Hematopoietic multipotent progenitor cell treated with erythropoietin and hydrocortisone succinate and interleukin-3 and kit ligand, for 15 days (in vitro differentiated cells): ENCODE results near the gene BIRC6.
"Not testable (repeated sequence)": the region's sequence is repeated elsewhere in the genome, so short reads cannot be mapped to it uniquely, and the experiment has no call there.

Experiments used
- DNase-seq: peaks from one replicate; pipeline ENCODE4 v3.0.0-alpha.2; 2015; ENCODE audit warnings: low spot score

The BIRC6 gene

DNA sequence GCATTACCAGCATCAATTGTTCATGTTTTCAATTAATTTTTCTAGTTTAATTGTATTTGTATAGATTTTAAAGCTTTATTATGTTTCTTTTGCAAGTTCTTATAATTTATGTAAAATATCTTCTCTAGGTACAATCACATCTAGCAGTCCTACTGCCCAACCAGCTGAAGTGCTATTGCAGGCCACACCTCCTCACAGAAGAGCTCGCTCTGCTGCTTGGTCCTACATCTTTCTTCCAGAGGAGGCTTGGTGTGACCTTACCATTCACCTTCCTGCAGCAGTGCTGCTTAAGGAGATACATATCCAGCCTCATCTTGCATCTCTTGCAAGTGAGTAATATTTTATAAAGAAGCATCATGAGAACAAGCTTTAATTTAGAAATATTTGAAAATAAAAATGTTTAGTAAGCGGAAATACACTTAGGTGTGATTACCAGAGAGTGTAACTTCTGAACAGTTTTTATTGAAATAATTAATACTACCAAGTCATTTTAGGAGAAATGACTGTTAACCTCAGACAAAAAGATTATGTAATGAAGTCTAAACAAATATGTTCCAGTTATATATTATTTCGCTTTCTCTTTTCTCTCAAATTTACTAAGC, 148.2 kb downstream of the BIRC6 start:
- DNase-seq, result no peak

DNA sequence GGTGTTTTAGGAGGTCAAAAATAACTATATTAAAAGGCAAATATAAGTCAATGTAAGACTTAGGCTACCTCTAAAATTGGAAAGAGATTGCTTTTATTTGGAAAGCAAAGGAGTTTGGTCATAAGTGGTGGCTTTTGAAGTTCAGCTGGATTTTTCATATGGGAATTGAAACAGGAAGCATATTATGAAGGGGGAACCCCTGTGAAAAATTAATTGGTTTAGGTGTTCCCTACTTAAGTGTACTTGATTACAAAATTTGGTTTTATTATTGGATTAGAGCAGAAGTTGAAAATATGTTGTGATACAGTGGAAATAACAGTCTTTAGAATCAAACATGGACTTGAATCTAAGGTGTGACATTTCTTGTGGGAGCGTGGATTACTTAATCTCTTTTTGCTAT, 149.6 kb downstream of the BIRC6 start:
- DNase-seq, result no peak

DNA sequence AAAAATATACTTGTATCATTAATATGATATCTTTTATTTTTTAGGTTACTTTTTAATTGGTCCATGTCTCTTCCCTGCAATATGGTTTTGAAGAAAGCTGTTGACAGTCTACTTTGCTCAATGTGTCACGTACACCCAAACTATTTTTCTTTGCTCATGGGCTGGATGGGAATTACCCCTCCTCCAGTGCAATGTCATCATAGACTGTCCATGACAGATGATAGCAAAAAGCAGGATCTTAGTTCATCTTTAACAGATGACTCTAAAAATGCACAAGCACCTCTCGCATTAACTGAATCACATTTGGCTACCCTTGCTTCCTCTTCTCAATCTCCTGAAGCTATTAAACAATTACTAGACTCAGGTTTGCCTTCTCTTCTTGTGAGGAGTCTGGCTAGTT, 158.1 kb downstream of the BIRC6 start:
- DNase-seq, result no peak

DNA sequence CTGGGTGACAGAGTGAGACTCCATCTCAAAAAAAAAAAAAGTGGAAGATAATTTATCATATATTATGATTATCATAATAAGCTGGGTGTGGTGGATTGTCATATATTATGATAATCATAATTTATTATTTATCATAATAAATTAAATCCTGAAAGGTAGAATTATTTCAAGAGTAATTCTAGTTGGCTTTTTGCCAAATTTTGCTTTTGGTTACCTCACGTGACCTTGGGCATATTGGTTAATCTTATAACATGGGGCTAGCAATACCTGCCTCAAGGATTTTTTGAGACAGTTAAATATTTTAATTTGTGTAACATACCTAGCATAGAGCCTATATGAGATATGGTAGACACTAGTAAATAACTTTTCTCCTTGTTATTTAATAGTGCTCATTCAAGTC, 159.7 kb downstream of the BIRC6 start:
- DNase-seq, result peak; percentile 31

DNA sequence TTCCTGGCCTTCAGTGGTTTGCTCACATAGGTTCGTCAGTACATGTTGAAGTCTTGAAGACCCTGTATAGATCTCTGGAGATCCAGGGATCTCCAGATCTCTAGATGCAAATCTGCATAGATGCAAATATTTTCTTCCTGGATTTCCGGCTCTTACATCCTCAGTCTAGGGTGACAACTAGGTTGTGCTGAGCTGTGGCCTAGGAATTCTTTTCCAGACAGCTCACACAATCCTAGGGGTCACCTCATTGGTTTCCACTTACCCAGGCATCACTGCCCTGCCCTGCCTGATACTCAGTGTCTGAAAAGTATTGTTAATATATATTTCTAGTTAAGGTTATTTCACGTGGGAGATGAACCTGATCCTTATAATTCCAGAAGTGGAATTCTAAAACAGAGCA, 165.9 kb downstream of the BIRC6 start:
- DNase-seq, result no peak

DNA sequence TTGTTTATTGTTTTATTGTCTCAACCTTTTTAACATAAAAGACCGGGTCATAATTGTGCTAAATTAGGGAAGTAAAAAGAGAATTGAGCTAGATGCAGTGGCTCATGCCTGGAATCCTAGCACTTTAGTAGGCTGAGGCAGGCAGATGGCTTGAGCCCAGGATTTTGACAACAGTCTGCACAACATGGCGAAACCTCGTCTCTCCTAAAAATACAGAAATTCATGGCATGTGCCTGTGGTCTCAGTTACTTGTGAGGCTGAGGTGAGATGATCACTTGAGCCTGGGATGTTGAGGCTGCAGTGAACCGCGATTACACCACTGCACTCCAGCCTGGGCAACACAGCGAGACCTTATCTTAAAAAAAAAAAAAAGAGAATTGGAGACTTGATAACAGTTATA, 166.9 kb downstream of the BIRC6 start:
- no peak for DNase-seq

DNA sequence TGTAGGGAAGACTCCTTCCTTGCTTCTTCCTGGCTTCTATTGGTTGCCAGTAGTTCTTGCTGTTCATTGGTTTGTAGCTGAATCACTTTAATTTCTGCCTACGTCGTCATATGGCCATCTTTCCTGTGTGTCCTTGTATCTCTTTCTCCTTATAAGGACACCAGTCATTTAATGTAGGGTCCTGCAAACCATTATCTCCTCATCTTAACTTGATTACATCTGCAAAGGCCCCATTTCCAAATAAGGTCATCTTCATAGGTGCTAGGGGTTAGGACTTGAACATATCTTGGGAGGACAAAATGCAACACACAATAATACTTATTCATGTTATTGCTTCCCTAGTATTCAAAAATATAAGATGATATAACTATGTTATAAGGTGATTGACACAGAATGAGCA, 175.5 kb downstream of the BIRC6 start:
- no peak for DNase-seq

DNA sequence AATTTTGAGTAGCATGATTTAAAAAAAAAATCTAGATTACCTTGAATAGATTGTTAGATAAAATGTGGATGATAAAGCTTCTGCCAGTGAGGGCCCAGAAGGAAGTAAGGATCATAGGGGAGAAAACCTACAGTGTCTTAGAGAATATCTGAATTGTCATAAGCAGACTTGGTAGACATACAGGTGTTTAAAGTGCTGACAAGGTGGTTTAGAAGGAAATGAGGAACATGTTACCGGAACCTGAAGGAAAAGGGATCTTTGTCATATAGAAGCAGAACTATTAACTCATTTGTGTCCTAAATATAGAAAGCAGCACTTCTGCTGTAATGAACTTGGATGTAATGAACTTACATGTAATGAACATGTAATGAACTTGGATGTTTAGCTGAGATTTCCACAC, 176.1 kb downstream of the BIRC6 start:
- DNase-seq, result no peak

DNA sequence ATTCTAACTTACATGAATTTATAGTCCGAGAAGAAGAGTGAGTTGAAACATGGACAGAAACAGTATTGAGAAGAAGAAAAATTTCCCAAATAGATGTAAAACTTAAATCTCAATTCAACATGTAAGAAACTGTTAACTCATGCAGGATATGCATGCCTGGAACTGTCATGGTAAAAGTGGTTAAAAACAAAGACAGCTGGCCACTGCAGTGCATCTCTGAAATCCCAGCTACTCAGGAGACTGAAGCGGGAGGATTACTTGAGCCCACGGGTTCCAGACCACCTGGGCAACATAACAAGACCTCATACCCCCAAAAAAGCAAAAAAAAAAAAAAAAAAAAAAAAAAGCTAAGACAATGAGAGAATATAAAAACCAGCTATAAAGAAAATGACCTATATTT, 178.0 kb downstream of the BIRC6 start:
- no peak for DNase-seq

DNA sequence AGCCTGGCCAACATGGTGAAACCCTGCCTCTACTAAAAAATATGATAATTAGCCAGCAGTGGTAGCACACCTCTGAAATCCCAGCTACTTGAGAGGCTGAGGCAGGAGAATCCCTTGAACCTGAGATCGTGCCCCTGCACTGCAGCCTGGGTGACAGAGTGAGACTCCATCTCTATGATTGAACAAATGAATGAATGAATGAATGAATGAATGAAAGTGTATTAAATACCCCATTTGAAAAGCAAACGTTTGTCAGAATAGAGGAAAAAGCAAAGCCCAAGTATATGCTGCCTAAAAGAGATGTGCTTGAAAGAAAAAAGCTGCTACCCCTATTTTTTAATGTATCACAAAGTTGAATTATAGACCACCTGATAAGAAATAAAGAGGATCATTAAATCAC, 181.9 kb downstream of the BIRC6 start:
- no peak for DNase-seq

DNA sequence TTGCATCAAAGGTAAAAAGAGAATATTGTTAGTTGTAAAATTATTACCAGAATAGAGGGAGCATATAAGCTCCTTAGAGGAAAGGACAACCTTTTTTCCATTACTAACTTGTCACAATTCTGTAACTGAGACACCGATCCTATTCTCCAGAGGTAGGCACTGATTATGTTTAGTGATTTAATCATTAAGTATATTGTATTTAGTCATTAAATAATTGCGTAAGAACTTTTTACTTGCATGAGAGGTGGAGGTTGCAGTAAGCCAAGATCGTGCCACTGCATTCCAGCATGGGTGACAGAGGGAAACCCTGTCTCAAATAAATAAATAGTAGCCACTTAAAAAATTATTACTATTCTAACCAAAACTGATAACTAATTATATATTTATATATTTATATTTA, 195.7 kb downstream of the BIRC6 start:
- DNase-seq, result not testable (repeated sequence)

DNA sequence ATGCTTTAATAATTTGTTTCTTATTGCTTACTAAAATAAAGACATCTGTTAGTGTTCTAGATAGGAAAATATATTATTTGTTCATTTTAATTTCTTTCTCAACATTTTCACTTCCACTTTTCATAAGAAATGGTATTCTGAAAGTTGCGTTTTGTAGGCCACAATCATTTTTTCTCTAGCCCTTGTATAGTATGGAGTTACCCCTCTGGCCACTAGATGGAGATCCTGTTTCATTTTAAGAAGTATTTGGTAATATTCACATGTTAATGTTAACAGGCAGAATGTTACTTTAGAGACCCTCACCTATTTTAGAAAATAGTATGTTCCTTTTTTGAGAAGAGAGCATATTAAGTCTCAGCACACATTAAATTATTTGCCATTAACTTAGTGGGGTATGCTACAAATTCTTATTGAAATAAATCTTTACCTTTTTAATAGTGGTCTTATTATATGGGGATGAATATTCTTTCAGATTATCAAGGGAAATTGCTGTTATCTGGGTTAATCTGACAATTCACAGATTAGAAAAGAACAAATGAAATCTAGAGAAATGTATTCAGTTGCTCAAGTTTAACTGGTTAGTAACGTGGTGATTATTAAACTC, 197.1 kb downstream of the BIRC6 start:
- peak; percentile 58 for DNase-seq

DNA sequence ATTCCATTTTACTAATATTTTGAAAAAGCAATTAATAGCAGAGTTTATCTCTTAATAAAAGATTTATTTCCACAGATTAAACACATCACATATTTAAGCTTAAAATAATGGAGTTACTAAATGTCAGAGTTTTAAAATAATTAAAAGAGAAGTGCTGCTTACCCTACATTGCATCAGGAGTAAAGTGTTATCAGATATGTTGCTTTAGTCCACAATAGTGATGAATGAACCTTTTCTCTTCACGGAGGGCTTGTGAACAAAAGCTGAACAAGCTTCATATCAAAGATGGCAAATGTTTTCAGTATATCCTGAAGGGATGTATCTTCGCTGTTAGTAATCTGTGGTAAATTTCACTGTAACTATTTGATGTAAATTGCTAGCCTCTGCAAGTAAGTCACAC, 201.7 kb downstream of the BIRC6 start:
- no peak for DNase-seq

DNA sequence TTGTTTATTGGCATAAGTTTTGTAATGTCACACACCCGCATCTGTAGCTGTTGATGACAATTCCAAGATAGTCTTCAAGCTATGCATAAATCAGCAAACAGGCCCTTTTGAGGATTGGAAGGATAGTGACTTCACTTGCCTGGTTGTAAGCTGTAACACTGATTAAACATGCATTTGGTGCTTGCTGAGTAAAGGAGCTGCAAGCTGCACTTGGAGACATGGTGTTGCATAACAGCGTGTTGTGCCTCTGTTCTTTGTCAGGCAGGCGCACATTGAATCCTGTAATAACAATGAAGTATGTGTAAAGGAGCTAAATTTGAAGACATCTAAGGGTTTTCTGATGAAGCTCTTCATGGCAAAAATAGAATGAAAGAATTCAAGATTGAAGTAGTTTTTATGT, 202.3 kb downstream of the BIRC6 start:
- DNase-seq, result no peak

DNA sequence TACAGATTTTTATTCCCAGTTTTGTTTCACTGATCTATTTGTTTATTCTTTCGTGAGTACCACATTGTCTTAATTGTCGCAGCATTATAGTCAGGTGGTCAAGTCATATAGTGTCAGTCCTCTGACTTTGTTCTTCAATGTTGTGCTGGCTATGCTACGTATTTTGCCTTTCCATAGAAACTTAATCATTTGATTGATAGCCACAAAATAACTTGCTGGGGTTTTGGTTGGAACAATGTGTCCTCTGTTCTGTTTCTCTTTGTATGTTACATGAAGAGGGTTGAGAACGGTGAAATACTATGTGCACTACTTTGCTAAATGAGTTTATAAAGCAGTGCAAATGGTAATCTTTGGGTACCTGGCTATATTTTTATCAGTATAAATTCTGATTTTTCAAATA, 206.1 kb downstream of the BIRC6 start:
- DNase-seq, result no peak

DNA sequence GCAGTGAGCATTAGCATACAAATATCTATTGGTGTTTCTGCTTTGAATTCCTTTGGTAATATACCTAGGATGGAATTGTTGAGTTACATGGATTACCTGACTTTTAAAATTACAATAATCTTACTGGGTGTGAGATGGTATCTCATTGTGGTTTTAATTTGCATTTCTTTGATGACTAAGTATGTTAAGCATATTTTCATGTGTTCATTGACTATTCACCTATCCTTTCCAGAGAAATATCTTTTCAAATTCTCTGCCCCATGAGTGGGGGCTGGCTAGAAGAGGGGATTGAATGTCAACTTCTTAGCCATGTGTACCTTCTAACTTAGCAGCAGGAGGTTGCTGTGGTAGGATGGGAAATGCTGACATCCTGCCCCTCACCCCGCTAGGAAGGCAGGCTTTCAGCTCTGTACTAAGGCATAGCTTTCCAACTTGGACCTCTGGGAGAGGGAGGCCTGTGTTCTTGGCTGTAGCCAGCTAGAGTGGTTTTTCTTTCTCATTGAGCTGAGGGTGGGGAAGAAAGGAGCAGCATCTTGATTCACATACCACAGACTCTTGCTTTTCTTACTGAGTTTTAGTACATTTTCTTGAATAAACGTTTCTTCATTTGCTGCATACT, 207.7 kb downstream of the BIRC6 start:
- DNase-seq, result no peak

DNA sequence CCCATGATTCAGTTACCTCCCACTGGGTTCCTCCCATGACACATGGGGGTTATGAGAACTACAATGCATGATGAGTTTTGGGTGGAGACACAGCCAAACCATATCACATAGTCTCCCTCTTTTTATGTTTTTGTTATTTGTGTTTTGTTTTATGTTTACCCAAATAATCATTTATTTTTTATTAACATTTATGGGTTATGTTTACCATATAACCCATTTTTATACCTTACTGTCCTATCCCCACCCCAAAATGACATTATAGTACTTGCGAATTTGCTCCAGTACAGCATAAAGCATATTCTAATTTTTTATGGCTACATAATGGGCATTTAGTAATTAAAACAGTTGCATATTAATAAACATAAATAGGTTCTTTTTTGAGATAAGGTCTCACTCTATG, 209.1 kb downstream of the BIRC6 start:
- no peak for DNase-seq

DNA sequence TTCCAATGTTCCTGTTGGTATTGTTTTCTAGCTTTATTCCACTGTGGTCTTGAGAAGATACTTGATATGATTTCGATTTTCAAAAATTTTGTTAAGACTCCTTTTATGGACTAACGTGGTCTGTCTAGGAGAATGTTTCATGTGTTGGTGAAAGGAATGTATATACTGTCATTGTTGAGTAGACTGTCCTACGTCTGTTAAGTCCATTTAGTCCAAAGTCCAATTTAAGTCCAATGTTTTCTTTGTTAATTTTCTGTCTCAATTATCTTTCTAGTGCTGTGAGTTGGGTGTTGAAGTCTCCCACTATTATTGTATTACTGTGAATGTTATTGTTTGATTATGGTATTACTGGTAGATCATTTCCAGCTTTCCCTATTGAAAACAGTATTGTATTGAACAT, 215.2 kb downstream of the BIRC6 start:
- DNase-seq, result no peak

DNA sequence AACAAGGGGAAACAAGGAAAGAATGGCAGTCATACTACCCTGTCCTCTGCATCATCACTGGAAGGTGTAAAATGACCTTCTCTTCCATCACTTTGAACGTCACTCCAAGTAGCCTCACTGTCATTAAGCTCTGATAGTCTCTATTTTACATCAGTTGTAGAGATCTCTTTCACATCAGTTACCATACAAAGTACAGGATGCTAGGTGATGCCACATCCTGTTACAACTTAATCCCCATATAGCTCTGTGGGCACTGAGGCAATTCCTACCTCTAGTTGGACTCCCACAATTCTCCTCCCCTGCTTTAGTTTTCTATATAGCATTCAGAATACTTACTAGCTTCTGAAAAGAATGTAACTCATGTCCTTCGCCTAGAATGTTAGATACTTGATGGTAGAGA, 215.9 kb downstream of the BIRC6 start:
- DNase-seq, result no peak

DNA sequence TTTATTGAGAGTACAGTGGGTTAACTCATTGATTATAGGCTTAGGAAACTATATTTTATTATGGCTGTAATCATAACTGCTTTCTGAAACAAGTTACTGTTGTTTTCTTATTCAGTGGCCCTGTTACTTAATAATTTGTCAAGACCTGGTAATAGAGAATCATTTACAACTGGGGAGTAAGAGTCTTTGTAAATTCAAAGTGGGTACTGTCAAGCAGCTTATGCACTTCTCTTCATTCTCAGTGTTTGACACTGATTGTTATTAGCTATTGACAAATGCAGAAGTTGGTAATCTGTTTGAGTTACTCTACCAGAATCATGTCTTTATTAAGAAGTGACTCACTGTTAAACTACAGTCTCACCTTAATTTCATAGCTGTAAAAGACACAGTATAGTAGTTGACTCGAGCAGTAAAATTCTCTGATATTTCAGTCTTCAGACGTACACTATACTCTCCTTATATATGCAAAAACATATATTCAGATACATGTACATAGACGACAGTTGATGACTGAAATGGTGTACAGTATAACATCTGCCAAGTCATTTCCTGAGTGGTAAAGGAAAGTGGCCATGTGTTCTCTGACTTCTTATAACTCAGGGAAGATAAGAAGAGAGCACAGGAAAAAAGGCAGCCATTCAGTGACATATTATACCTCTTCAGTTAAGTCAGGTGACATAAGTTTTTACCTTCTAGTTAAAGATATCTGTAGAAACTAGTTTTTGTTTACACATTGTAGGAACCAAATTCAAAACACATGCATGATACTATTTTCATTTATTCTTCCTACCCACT, 235.0 kb downstream of the BIRC6 start:
- no peak for DNase-seq

DNA sequence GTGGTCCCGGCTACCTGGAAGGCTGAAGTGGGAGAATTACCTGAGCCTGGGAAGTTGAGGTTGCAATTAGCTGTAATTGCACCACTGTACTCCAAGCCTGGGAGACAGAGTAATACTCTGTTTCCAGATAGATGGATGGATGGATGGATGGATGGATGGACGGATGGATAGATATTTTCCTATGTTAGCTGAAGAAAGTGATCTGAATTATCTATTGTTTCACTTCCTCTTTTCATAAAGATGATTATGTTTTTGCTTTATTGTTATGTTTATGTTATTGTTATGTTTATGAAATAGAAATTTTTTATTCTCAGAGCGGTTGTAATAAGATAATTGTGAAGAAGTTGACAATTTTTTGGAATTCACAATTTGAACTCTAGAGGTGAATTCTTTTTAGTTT, 237.8 kb downstream of the BIRC6 start:
- DNase-seq, result no peak

DNA sequence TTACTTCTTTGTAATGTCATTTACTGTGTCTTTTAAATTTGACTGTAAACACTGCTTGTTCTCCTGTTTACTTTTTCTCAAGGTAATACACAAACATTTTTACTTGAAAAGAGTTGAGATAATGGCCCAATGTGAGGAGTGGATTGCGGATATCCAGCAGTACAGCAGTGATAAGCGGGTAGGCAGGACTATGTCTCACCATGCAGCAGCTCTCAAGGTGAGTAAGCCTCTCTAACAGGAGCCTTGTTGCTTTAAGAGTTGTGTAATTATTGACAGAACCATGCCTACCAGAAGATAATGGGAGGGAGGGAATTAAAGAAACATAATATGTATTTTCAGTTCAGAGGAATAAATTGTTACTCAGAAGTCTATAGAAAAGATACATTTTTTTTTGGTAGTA, 254.5 kb downstream of the BIRC6 start:
- no peak for DNase-seq

DNA sequence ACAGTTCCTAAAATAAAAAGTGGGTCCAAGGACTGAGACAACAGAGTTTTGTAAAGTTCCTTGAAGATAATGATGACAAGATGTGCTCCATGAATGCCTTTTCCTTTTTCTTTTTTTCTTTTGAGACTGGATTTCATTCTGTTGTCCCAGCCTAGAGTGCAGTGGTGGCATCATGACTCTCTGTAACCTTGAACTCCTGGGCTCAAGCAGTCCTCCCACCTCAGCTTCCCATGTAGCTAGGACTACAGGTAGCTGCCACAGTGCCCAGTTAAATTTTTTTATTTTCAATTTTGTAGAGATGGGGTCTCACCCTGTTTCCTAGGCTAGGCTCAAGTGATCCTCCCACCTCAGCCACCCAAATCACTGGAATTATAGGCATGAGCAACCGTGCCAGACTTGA, 254.9 kb downstream of the BIRC6 start:
- no peak for DNase-seq
